ENCODE data around the gene ZNF597.

ZNF597 gene

DNA sequence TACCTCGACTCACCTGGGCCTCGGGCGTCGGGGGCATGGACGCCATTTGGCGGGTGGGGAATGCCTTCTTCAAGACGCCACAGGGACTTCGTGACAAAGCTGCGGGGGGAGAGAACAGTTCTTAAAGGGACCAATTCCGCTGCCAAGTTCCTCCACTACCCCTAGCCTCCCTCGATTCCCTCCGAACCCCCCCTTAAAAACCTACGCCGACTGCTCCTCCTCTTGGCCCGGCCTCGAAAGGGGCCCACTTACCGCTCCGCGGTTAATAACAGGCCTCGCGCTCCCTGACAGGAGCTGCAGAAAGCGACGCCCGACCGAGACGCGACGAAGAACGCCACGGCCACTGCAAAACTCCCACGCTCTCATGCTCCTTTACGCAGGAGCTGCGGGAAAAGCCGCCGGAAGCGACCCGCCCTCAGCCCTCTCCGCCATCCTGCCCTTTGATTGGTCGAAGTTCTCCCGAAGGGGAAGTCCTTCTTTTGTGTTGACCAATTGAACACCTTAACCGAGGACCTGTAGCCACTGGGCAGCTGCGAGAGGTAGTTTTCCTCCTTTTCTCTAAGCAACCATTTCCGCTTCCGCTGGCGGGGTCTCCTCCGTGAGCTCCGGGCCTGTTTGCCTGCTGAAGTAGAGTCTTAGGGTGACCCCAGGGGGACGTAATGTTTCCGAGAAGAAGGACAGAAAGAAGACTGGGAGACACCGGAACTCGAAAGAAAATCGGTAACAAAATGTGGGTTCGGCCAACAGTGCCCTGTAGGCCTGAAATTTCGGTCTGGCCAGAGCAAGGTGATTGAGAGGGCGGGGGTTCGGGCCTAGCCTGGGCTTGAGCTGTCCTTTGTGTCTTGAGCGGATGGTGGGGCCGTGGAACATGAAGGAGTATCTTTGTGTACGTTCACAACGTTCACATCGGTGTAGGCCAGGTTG, at the start of gene ZNF597, which contains the start of gene NAA60:
ZNF597 (minus strand) TSS at position 397 of the 924 bp plus-strand sequence; CDS start at position 46, 351 bp downstream.
NAA60 (plus strand) TSS at position 573 of the 924 bp plus-strand sequence. CDS start 32,548 bp downstream, outside the sequence.
- no peaks in the 10 kb centered on the region for H4K20me1 ChIP-seq (ENCODE audit: control insufficient read depth, insufficient read depth, low read depth, low read length)
- H3K79me2 ChIP-seq (ENCODE audit: control insufficient read depth, low read length), result peaks cover 27% of the 10 kb centered on the region
- peak within 1 kb of the TSS; percentile 70 for H3K4me2 ChIP-seq (ENCODE audit: low read length)
- H3K36me3 ChIP-seq (ENCODE audit: control insufficient read depth, low read length), result peaks cover 5% of the 10 kb centered on the region; the same call in 1 of the 2 replicates
- peaks cover 11% of the 10 kb centered on the region for H3K4me1 ChIP-seq (ENCODE audit: control insufficient read depth, low read length)
- H3F3A ChIP-seq (ENCODE audit: control insufficient read depth, insufficient read depth), result no peaks in the 10 kb centered on the region
- no peaks in the 10 kb centered on the region for H3K27me3 ChIP-seq (ENCODE audit: control insufficient read depth, low read length)
- TF ChIP-seq EZH2phosphoT487 (IDR thresholded peaks at IDR 0.05; ENCODE audit: borderline replicate concordance, low read length), result no peak
- TF ChIP-seq, protein P1, sequence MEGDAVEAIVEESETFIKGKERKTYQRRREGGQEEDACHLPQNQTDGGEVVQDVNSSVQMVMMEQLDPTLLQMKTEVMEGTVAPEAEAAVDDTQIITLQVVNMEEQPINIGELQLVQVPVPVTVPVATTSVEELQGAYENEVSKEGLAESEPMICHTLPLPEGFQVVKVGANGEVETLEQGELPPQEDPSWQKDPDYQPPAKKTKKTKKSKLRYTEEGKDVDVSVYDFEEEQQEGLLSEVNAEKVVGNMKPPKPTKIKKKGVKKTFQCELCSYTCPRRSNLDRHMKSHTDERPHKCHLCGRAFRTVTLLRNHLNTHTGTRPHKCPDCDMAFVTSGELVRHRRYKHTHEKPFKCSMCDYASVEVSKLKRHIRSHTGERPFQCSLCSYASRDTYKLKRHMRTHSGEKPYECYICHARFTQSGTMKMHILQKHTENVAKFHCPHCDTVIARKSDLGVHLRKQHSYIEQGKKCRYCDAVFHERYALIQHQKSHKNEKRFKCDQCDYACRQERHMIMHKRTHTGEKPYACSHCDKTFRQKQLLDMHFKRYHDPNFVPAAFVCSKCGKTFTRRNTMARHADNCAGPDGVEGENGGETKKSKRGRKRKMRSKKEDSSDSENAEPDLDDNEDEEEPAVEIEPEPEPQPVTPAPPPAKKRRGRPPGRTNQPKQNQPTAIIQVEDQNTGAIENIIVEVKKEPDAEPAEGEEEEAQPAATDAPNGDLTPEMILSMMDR (IDR thresholded peaks at IDR 0.05; ENCODE audit: low read depth, low read length, poor library complexity, severe bottlenecking), result no peak
- no peak within 1 kb of the TSS for H3K27ac ChIP-seq (ENCODE audit: low read depth, low read length)
- no peaks in the 10 kb centered on the region; the same call in 1 of the 2 replicates for H3K9me3 ChIP-seq (ENCODE audit: control insufficient read depth, insufficient read depth, low read length)
- peak within 1 kb of the TSS; percentile 81 for H3K4me3 ChIP-seq (ENCODE audit: low read length)
- H3K9me2 ChIP-seq (replicated peaks; ENCODE audit: control insufficient read depth, low read length), result no peaks in the 10 kb centered on the region

DNA sequence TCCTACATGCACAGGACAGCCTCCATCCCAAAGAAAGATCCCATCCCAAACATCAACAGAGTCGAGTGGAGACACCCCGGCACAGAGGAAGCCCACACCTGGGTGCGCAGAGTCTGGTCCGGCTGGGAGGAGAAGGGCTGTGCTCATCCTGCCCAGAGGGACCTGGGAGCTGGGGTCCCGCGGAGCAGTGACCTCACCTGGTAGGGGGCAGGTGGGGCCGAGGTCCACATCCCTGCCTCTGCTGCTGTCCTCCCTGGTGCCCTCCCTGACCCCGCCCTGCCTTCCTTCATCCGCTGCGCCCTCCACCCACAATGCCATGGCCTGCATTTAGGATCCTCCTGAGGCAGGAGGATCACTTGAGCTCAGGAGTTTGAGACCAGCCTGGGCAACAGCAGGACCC, 49.1 kb upstream of the ZNF597 start:
- no peaks in the 10 kb centered on the region for H3K9me2 ChIP-seq (replicated peaks; ENCODE audit: control insufficient read depth, low read length)
- H3F3A ChIP-seq (ENCODE audit: control insufficient read depth, insufficient read depth), result peaks cover 4% of the 10 kb centered on the region; the same call in 1 of the 2 replicates
- no peak overlapping the region for H3K27ac ChIP-seq (ENCODE audit: low read depth, low read length)
- no peaks in the 10 kb centered on the region for H3K27me3 ChIP-seq (ENCODE audit: control insufficient read depth, low read length)
- H3K79me2 ChIP-seq (ENCODE audit: control insufficient read depth, low read length), result no peaks in the 10 kb centered on the region
- no peaks in the 10 kb centered on the region for H3K36me3 ChIP-seq (ENCODE audit: control insufficient read depth, low read length)
- no peaks in the 10 kb centered on the region for H4K20me1 ChIP-seq (ENCODE audit: control insufficient read depth, insufficient read depth, low read depth, low read length)
- H3K4me2 ChIP-seq (ENCODE audit: low read length), result no peak overlapping the region
- H3K4me1 ChIP-seq (ENCODE audit: control insufficient read depth, low read length), result no peaks in the 10 kb centered on the region
- no peak overlapping the region for H3K4me3 ChIP-seq (ENCODE audit: low read length)
- TF ChIP-seq, protein P1 (IDR thresholded peaks at IDR 0.05; ENCODE audit: low read depth, low read length, poor library complexity, severe bottlenecking), result no peak
- TF ChIP-seq EZH2phosphoT487 (IDR thresholded peaks at IDR 0.05; ENCODE audit: borderline replicate concordance, low read length), result no peak
- H3K9me3 ChIP-seq (ENCODE audit: control insufficient read depth, insufficient read depth, low read length), result no peaks in the 10 kb centered on the region

GRCh38 chr16:3490911-3491629, 47.8 kb upstream of the ZNF597 start:
- Histone ChIP-seq H3K36me3 (ENCODE audit: control insufficient read depth, low read length) (peaks cover 5% of the 10 kb centered on the region; the same call in 1 of the 2 replicates), H3F3A (ENCODE audit: control insufficient read depth, insufficient read depth) (no peaks in the 10 kb centered on the region), H3K4me3 (ENCODE audit: low read length) (no peak overlapping the region), H3K79me2 (ENCODE audit: control insufficient read depth, low read length) (no peaks in the 10 kb centered on the region), H3K4me2 (ENCODE audit: low read length) (no peak overlapping the region), H3K27me3 (ENCODE audit: control insufficient read depth, low read length) (no peaks in the 10 kb centered on the region), H3K4me1 (ENCODE audit: control insufficient read depth, low read length) (no peaks in the 10 kb centered on the region), H3K9me3 (ENCODE audit: control insufficient read depth, insufficient read depth, low read length) (no peaks in the 10 kb centered on the region), H4K20me1 (ENCODE audit: control insufficient read depth, insufficient read depth, low read depth, low read length) (no peaks in the 10 kb centered on the region), H3K9me2 (replicated peaks; ENCODE audit: control insufficient read depth, low read length) (no peaks in the 10 kb centered on the region), H3K27ac (ENCODE audit: low read depth, low read length) (no peak overlapping the region)
- TF ChIP-seq EZH2phosphoT487 (IDR thresholded peaks at IDR 0.05; ENCODE audit: borderline replicate concordance, low read length), result no peak
- TF ChIP-seq, protein P1 (IDR thresholded peaks at IDR 0.05; ENCODE audit: low read depth, low read length, poor library complexity, severe bottlenecking), result peak; percentile 37
